ENCODE data around the gene ATOSB. TPM values are rescaled to one million over a fixed set of nuclear protein-coding genes. Genes with fewer than 3 reads are reported as not detected.

ATOSB gene
- total and polyA plus RNA-seq, 5 donors from 2014 or later = 2.1 to 7.2 (median 4.2) TPM

DNA sequence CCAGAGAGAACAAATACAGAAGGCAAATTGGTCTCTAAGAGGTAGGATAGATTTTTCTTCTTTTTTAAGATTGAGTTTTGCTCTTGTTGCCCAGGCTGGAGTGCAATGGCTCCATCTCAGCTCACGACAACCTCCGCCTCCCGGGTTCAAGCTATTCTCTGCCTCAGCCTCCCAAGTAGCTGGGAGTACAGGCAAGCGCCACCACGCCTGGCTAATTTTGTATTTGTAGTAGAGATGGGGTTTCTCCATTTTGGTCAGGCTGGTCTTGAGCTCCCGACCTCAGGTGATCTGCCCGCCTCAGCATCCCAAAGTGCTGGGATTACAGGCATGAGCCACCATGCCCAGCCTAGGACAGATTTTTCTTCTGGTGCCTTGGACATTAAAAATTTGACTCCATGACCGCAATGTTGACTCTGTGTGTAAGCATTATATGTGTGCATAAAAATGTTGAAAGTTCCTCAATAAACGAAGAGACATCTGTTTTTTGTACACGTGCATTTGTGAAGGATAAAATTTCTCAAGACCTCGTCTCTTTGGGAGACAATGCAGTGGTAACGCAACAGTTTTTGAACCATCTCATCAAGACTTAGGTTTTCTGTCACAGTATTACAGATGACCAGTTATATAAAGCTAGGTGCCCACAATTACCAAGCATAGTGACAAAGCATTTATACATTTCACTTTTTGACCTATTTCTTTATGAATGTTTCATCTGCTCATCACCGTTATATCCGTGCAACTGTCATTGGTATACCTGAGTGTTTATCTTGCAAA lies 60.6 kb downstream of the ATOSB start:
- Mint-ChIP-seq H3K4me1 (peaks cover 2 to 12% (median 8%) of the 10 kb centered on the region in 4 donors), H3K4me3 (no peak overlapping the region), H3K9me3 (no peaks in the 10 kb centered on the region), H3K27ac (peak overlapping the region in 1 of 3 donors; percentile 13), H3K36me3 (peaks cover 53% of the 10 kb centered on the region), H3K27me3 (no peaks in the 10 kb centered on the region)
- Histone ChIP-seq H3K9me3 (ENCODE audit: control insufficient read depth in 2 of 2, low read length in 2 of 2) (no peaks in the 10 kb centered on the region), H3K36me3 (ENCODE audit: control insufficient read depth, insufficient read depth, low read length) (peaks cover 65% of the 10 kb centered on the region), H3K4me1 (ENCODE audit: control insufficient read depth, insufficient read depth, low read length, poor library complexity, severe bottlenecking) (no peaks in the 10 kb centered on the region), H3K27ac (ENCODE audit: insufficient read depth, low read length, poor library complexity, severe bottlenecking) (no peak overlapping the region), H3K27me3 (ENCODE audit: control insufficient read depth, insufficient read depth, low read length) (no peaks in the 10 kb centered on the region), H3K4me3 (ENCODE audit: low read depth, low read length) (no peak overlapping the region)
- ATAC-seq (ENCODE audit: low read depth in 2 of 2) (no peak), DNase-seq (no peak)

DNA sequence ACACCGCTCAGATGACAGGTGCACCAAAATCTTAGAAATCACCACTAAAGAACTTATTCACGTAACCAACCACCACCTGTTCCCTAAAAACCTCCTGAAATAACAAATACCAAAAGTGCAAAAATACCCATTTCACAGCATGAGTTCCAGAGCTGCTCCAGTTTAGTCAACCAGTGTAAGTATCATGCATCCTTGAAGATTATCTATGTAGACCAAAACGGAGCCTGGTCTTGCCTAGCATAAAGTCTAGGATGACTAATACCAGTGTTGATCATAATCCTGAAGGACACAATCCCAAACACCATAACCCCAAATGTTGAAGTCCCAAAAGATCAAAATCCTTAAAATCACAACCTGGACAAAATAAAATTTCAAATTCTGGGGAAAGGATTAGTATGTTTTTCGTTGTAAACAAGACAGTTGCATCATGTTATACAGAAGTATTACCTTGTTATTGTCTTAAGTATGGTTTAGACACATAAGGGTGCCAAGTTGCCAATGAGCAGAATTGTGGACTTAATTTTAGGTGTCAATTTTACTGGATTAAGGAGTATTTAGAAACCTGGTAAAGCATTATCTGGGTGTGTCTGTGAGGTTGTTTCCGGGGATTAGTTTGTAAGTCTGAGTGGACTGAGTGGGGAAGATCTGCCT lies 61.4 kb downstream of the ATOSB start:
- peaks cover 48% of the 10 kb centered on the region for H3K36me3 Mint-ChIP-seq
- no peak overlapping the region for H3K4me3 ChIP-seq (ENCODE audit: low read depth, low read length)
- H3K4me1 ChIP-seq (ENCODE audit: control insufficient read depth, insufficient read depth, low read length, poor library complexity, severe bottlenecking) = no peaks in the 10 kb centered on the region
- H3K36me3 ChIP-seq (ENCODE audit: control insufficient read depth, insufficient read depth, low read length) = peaks cover 59% of the 10 kb centered on the region
- H3K27me3 Mint-ChIP-seq = no peaks in the 10 kb centered on the region
- H3K27me3 ChIP-seq (ENCODE audit: control insufficient read depth, insufficient read depth, low read length) = no peaks in the 10 kb centered on the region
- H3K4me1 Mint-ChIP-seq = peaks cover 2 to 12% (median 8%) of the 10 kb centered on the region in 4 donors
- H3K4me3 Mint-ChIP-seq = no peak overlapping the region
- no peaks in the 10 kb centered on the region for H3K9me3 Mint-ChIP-seq
- ATAC-seq (ENCODE audit: low read depth in 2 of 2) (no peak), DNase-seq (no peak)
- no peak overlapping the region for H3K27ac ChIP-seq (ENCODE audit: insufficient read depth, low read length, poor library complexity, severe bottlenecking)
- no peaks in the 10 kb centered on the region for H3K9me3 ChIP-seq (ENCODE audit: control insufficient read depth in 2 of 2, low read length in 2 of 2)
- no peak overlapping the region for H3K27ac Mint-ChIP-seq

Other genes with a start within 250 kb of the ATOSB start
- not detected for gene PHF24, start 157.6 kb downstream of the ATOSB start, total RNA-seq
- gene PHF24, start 157.6 kb downstream of the ATOSB start, polyA plus RNA-seq = not detected
- 2.1 TPM for gene DNAJB5, start 126.1 kb downstream of the ATOSB start, total RNA-seq
- gene DNAJB5, start 126.1 kb downstream of the ATOSB start, polyA plus RNA-seq = 1 to 10 TPM in 3 of 4 donors, under 1 TPM in 1; 0.42 to 2.7 (median 1.9) TPM
- 259 TPM for gene VCP, start 43.2 kb downstream of the ATOSB start, total RNA-seq
- 100 to 1,000 TPM; 205 to 260 (median 237) TPM for gene VCP, start 43.2 kb downstream of the ATOSB start, polyA plus RNA-seq
- 23.7 TPM for gene FANCG, start 35.9 kb downstream of the ATOSB start, total RNA-seq
- gene FANCG, start 35.9 kb downstream of the ATOSB start, polyA plus RNA-seq = 10 to 100 TPM in 2 of 4 donors, 1 to 10 TPM in 2; 8.6 to 12.8 (median 9.6) TPM
- 18.3 TPM for gene PIGO, start 19.3 kb downstream of the ATOSB start, total RNA-seq
- 10 to 100 TPM; 22.0 to 31.5 (median 26.4) TPM for gene PIGO, start 19.3 kb downstream of the ATOSB start, polyA plus RNA-seq
- 35.7 TPM for gene STOML2, start 12.7 kb downstream of the ATOSB start, total RNA-seq
- 100 to 1,000 TPM in 1 of 4 donors, 10 to 100 TPM in 3; 87.6 to 107 (median 93.7) TPM for gene STOML2, start 12.7 kb downstream of the ATOSB start, polyA plus RNA-seq
- 0.96 TPM for gene UNC13B, start 46.1 kb upstream of the ATOSB start, total RNA-seq
- gene UNC13B, start 46.1 kb upstream of the ATOSB start, polyA plus RNA-seq = under 1 TPM in 2 of 4 donors, not detected in 2; 0.14 to 0.20 TPM

All from CD4-positive, CD25-positive, alpha-beta regulatory T cell (primary cell).